Endothelial cell of hepatic sinusoid (primary cell): ENCODE data around the gene STK38.

Experiments used
- in situ Hi-C: cut with HindIII; loops from 2 replicates; pipeline ENCODE4 v1.10.0; 2017; ENCODE audit warnings: low sequenced_read_pairs

STK38 gene

GRCh38 chr6:36525346-36525745 lies 21.9 kb downstream of the STK38 start:
- in situ Hi-C loops: no loop called here

- in situ Hi-C loops: no loop called here
Measured at GRCh38 chr6:36524871-36525270, 22.4 kb downstream of the STK38 start.

GRCh38 chr6:36523936-36524499 lies 23.3 kb downstream of the STK38 start:
- in situ Hi-C loops: no loop called here

GRCh38 chr6:36523451-36523850 lies 23.8 kb downstream of the STK38 start:
- in situ Hi-C loops: no loop called here

- in situ Hi-C loops: loop anchor here (5.0 kb wide), 1 partner anchor 37 kb away; no protein-coding TSS in a partner anchor
Measured at GRCh38 chr6:36519352-36519751, 27.9 kb downstream of the STK38 start.

GRCh38 chr6:36517408-36517807 lies 29.9 kb downstream of the STK38 start:
- in situ Hi-C loops: loop anchor here (5.0 kb wide), 1 partner anchor 35 kb away; no protein-coding TSS in a partner anchor

- in situ Hi-C loops: loop anchor here (5.0 kb wide), 1 partner anchor 35 kb away; no protein-coding TSS in a partner anchor
Measured at GRCh38 chr6:36516988-36517387, 30.3 kb downstream of the STK38 start.

GRCh38 chr6:36516559-36516958 lies 30.7 kb downstream of the STK38 start:
- in situ Hi-C loops: loop anchor here (5.0 kb wide), 1 partner anchor 34 kb away; no protein-coding TSS in a partner anchor

- in situ Hi-C loops: loop anchor here (5.0 kb wide), 1 partner anchor 34 kb away; no protein-coding TSS in a partner anchor
Measured at GRCh38 chr6:36515844-36516243, 31.4 kb downstream of the STK38 start.

GRCh38 chr6:36514554-36515456 lies 32.5 kb downstream of the STK38 start:
- in situ Hi-C loops: loop anchor here (5.0 kb wide), 1 partner anchor 33 kb away; no protein-coding TSS in a partner anchor

GRCh38 chr6:36510365-36510764 lies 36.9 kb downstream of the STK38 start:
- in situ Hi-C loops: no loop called here

- in situ Hi-C loops: no loop called here
Measured at GRCh38 chr6:36508532-36508931, 38.7 kb downstream of the STK38 start.

- in situ Hi-C loops: no loop called here
Measured at GRCh38 chr6:36506611-36507010, 40.7 kb downstream of the STK38 start.

- in situ Hi-C loops: no loop called here
Measured at GRCh38 chr6:36505744-36506534, 41.3 kb downstream of the STK38 start.

GRCh38 chr6:36504982-36505381 lies 42.3 kb downstream of the STK38 start:
- in situ Hi-C loops: no loop called here

- in situ Hi-C loops: no loop called here
Measured at GRCh38 chr6:36504181-36504580, 43.1 kb downstream of the STK38 start.

- in situ Hi-C loops: no loop called here
Measured at GRCh38 chr6:36501686-36502085, 45.6 kb downstream of the STK38 start.

GRCh38 chr6:36499918-36500317 lies 47.4 kb downstream of the STK38 start:
- in situ Hi-C loops: no loop called here

- in situ Hi-C loops: no loop called here
Measured at GRCh38 chr6:36495086-36495485, 52.2 kb downstream of the STK38 start.

GRCh38 chr6:36493859-36494258 lies 53.4 kb downstream of the STK38 start:
- in situ Hi-C loops: no loop called here

GRCh38 chr6:36493319-36493718 lies 54.0 kb downstream of the STK38 start:
- in situ Hi-C loops: no loop called here
